Central memory CD4-positive, alpha-beta T cell (primary cell): ENCODE results near the gene LRRC55.

Experiments
- DNase-seq: peaks from one replicate; pipeline ENCODE4 v3.0.0; 2022

The LRRC55 gene

DNA sequence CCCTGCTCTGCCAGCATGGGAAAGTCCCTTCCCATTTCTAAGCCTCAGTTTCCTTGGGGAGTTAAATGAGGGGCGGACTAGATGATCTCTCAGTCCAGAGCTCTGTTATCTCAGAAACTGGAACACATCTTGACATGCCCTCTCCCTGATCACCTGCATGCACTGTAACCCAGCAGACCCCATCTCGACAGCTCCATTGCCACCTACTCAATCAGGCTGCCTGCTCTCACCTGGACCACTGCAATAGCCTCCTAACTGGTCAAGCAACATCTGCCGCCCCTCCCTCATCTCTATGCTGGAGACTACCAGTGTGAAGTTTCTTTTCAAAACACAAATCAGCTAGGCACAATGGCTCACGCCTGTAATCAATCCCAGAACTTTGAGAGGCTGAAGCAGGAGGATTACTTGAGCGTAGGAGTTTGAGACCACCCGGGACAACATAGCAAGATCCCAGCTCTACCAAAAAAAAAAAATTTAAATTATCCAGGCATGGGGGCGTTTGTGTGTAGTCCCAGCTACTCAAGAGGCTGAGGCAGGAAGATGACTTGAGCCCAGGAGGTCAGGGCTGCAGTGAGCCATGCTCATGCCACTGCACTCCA, 22.2 kb downstream of the LRRC55 start:
- DNase-seq = no peak

DNA sequence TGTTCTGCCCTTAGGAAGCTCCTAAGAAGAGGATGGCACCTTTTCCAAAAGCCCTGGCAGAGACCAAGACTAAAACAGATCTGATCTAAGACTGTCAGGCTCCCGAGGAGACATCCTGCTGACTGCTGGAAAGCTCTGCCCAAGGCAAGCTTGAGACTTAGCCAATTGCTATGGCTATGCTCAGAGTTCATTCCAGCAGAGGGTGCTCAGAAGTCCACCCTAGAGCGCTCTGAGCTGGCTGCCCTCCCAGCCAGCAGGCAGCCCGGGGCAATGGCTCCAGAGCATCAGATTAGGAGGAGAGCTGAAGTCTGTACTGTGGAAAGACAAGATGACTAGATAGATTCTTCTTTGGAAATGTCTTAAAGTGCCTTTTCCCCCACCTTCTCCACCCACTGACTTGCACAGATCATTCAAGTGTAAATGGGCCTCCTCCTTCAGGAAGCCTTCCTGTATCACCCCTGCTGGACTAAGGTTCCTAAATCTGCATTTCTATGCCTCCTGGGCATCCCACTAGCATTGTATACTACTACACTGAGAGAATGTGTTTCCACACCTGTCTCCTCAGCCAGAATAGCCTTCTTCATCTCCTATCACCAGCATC, 23.4 kb downstream of the LRRC55 start:
- DNase-seq = no peak

DNA sequence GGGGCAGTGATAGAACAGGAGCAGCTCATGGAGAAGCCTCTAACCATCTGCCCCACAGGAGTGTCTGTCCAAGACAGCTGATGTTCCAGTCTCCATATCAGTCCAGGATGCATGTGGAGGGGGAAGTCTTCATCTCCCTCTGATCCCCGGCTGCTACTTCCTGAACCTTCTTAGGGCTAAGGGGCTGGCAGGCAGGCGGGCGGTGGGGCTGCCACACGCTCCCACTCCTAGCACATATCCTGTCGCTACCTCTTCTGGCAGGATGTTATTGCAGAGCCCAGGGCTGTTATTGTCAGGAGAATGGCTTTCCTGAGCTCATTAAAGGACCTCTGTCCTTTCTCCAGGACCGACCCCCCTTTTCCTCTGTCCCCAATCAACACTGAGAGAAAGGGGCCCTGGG, 25.4 kb downstream of the LRRC55 start:
- no peak for DNase-seq

DNA sequence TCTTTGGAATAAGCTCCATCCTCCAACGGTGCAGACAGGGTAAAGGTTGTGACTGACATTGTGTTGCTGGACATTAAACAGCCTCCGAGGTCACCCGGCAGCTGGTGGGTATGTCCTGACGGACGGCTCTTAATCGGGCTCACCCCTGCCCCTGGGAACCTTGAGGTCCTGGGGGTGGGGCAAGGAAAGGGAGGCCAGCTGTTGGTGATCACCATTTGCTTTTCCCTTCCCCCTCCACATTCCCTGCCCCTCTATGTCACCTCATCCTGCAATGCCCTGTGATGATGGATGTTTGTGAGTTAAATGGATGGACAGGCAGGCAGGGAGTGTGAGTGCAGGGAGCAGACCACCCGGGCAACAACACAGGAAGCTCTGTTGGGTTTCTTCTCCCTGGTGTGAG, 29.0 kb downstream of the LRRC55 start:
- DNase-seq = no peak

DNA sequence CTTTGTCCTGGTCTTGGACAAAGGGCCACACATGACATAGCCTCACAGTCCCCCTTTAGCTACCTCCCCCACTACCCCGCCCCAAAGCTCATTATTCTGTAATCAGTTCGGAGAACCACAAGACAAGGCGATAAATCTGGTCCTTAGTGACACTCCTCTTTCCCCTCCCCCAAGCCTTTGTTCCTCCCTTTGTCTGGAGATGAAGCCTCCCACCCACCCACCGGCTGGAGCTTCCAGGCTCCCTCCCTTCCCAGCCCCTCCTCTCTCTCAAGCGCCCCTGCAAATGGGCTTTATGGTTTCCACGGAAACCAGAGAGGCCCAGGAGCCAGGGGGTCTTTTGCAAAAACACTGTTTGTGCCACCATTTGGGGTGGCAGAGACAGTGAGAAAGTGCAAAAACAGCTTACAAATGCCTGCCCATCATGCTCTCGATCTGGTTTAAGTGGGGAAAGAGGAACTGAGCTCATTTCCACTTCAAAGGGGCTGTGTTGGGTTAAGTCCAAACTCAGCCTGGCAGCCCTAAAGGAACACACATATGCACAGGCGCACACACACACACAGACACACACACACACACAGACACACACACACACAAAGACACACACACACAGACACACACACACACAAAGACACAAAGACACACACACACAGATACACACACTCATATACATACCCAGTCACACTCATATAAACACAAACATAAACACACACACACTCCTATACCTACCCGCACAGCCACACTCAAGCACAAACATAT, 31.8 kb downstream of the LRRC55 start:
- no peak for DNase-seq

DNA sequence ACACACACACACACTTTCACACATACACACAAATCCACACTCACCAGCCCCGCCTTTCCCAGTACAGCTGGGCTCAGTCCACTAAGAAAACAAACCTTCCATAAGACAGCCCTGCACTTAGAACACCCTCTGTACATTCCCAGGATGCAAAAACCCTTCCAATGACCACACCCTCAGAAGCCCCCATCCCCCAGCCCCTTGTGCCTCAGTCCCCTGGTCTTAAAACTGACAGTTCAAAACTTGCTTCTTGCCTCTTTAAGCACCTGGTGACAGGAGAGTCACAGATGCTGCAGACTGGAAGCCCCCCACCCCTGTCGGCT, 32.3 kb downstream of the LRRC55 start:
- no peak for DNase-seq

DNA sequence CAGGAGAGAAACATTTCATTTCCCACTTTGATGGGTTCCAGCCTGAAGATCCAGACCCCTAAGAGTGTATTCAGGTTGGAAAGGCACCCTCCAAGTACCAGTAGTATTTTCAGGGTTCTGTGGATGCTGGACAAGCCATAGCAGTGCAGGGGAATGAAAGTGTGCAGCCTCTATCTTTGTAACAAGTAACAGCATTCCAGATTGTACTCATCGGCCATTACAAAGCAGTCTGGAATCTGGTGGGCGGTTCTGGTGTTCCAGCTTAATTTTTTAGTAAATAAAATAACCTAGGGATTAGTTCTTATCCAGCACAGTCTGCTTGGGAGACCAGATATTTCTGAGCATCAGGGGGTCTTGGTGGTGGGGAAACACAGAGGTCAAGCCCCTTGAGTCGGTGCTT, 32.7 kb downstream of the LRRC55 start:
- DNase-seq = no peak

DNA sequence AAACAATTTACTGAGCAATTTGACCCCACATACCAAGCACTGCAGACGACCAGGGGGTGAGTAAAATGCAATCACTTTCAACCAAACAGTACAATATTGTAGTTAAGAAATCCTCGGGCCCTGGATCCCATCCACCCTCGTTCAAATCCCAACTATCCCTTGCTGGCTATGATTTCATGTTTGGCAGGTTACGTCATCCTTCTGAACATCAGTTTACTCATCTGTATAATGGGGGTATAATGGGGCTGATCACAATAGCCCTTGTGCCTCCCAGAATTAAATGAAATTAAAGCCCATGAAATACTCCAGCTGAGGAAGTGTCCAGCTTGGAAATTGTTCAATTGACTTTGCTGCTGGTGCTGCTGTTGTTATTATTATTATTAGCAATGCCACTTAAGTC, 34.7 kb downstream of the LRRC55 start:
- DNase-seq = no peak

DNA sequence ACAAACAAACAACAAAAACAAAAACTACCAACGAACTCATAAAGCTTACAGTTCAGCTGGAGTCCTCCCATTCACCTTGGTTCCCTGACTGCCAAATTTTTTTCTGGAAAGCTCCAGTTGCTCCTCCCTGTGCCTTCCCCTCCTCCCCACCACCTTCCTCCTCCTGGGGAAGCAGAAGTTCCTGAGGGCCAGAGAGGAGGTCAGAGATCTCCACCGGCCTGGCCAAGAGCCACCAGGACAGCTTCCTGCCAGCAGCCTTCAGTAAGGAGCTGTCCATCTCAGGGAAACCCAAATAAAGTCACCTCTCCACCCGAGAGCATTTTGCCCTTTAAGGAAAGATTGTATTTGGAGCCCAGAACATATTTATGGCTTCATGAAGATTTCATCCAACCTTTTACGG, 35.3 kb downstream of the LRRC55 start:
- DNase-seq = no peak

DNA sequence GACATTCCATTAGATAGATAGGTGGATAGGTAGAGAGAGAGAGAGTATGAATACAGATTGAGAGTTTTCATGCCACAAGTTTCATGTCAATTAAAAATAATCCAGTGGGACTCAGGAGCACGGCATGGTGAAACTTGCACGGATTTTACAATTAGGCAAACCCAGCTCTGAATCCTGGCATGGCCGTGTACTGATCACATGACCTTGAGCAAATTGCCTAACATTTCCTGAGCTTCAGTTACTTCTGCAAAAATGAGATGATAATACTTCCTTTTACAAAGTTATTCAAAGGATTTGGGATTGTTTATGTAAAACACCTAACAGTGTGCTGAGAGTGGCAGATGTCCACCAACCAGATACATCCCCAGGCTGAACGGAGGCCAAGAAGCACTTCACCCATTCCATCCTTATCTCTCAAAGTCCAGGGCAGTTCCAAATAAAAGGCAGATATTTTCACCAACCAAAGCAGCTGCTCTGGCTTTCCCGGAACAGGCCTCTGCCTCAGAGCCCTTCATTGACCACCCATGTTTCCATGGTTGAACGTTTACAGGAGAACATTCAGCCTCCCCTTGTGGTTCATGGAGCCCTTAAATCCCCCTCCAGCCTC, 37.4 kb downstream of the LRRC55 start:
- no peak for DNase-seq

DNA sequence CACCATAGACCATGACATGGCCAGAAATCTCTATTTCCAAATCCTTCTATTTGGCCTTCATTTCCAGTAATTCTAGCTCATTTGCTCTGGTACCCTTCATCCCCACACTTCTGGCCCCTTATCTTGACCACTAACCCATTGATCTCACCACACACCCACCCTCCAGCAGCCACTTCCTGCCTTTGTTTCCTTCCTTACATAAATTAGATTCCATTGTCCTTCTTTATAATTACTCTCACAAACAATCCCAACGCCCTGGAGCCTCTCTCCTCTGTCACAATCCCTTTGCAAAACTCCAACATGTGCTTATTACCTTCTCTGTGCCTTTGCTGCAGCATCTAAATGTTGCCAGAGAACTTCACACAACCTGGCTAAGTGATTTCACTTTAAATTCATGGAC, 40.5 kb downstream of the LRRC55 start:
- no peak for DNase-seq

DNA sequence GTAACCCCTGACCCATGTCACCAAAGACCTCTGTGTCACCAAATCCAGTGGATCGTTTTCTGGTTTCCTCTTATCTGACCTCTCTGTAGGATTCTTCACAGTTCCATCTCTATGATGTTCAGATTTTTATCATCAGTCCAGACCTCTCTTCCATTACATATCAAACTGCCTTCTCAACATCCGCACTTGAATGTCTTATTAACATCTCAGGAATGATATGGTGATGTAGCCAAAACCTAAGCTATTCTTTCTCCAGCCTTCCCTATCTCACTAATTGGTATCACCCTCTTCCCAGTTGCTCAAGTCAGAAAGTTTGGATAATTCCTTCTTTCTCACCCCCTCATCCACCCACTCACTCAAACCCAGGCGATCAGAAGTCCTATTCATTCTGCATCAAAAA, 41.8 kb downstream of the LRRC55 start:
- no peak for DNase-seq

DNA sequence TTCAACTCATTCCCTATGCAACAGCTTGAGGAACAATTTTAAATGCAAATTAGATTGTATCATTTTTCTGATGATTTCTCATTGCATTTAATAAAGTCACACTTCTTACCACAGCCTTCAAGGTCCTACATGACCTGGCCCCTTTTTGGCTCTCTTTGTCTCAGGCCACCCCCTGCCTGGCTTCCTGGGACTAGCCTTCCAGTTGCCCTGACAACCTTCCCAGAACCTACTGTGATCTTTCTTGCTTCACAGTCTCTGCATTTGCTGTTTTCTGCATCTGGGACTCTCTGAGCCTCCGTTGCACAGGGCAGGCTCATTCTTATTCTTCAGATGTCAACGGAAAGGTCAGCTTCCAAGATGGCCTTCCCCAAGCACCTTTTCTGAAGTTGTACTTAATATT, 42.4 kb downstream of the LRRC55 start:
- DNase-seq = no peak

DNA sequence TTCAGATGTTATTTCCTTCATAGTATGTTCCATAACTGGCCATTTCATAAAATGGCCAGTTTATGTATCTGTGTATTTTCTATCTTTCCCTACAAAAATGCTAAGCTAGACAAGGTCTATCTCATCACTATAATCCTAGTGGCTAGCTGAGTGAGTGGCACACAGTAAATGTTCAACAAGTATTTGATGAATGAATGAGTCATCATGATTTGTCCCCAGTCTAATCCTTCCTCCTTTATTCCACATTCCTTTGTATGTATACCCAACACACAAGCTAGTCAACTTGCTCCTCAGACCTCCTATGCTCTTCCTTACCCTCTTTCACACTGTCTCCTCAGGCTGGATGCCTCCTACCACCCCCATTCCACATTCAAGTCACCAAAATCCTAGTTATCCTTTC, 42.8 kb downstream of the LRRC55 start:
- DNase-seq = no peak

DNA sequence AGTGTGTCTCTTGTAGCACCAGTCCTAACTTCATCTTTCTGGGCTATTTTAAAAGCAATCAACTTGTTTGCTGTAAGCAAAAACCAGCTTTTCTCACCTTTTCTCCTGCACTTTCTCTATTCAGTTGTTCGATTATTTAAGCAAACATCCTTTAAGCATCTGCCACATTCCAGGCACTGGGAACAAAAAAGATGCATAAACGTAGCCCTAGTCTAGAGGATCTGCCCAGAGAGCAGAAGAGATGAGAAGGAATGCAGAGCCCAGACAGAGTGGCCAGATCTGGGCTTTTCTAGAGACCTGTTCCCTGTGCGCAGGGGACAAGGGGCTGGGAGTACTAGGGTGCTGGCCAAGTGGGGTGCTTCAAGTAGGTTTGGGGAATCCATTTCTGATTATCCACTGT, 46.8 kb downstream of the LRRC55 start:
- DNase-seq = no peak

DNA sequence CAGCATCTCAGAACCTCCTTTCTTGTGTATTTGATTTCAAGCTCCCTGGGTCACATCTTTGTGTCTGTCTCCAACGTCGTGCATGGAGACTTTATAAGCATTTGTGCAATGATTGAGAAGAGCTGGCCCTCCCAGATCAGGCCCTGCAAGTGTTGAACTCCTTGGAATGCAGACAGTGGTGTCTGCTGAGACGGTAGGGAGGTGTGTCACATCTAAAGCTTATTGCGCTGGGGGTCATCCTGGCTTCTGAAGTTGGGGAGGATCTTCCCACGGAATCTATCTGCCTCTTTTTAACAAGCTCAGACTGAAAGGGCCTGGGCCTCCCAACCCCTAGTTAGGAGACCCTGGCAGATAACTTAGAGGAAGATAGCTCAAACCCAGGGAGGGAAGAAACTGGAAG, 48.6 kb downstream of the LRRC55 start:
- DNase-seq = no peak

DNA sequence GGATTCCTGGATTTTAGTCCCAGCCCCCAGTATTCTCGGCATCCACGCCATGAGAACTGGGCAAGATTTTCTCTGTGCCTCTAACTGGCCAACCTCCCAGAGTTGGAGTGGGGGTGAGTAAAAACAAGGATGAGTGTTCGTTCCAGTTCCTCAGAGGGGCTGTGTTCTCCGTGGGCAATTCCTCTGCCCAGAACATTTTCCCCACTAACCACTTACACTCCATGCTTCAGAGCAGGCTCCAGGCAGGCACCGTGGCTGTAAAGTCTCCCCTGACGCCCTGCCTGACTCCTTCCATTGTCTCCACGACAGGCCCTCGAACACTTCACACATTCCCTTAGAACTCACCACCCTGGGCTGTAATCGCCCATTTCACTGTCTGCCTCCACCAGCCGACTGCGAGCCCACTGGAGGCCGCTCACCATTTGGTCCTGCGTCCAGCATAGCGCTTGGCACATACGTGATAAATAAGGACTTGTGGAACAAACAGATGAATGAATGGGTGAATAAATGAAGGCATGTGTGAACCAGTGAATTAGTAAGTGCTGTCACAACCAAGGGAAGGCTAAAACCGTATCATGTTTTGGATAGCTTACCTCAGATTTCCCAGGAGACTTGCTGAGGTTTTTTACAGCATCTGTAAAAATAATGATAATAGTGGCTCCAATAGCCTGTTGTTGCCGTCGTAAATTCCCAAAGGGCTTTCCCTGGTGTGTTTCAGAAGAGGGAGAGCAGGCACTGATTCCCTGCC, 49.2 kb downstream of the LRRC55 start:
- no peak for DNase-seq

DNA sequence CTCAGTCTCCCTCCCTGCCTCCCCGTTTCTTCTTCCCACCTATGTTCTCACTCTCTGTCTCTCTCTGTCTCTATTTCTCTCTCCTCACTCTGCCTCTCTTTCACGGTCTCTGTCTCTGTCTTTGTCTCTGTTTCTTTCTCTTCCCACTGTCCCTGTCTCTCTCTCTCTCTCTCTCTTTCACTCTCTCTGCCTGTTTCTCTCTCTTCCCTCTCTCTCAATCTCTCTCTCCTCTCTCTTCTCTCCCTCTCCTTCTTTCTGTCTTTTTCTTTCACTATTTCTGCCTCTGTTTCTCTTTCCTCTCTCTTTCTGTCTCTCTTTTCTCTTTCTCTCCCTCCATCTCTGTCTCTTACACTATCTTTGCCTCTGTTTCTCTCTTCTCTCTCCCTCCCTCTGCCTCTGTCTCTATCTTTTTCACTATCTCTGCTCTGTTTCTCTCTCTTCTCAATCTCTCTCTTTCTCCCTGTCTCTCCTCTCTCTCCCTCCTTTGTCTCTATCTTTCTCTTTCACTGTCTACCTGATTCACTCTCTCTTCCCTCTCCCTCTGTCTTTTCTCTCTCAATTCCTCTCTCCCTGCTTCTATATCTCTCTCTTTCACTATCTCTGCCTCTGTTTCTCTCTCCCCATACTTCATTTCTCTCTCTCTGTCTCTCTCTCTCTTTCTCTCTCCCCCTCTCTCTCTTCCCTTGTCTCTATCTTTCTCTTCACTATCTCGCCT, 49.9 kb downstream of the LRRC55 start:
- DNase-seq = no peak

DNA sequence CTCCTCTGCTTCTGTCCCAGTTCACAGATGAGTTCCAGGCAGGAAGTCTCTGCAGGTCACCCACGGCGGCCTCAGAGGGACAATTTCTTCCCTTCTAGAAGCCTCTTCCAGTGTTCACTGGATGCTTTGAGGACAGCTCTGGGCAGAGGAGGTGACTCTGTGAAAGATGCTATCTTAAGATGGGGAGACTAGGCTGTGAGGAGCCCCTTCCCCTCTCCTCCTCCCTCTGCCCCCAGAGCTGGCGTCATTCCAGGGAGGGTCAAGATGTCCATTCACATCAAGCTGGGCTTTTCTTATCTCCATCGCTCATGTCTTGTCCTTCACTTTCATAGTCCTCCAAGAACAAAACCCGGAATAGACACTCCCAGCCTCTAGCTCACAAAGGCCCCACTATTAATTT, 51.9 kb downstream of the LRRC55 start:
- DNase-seq = no peak

DNA sequence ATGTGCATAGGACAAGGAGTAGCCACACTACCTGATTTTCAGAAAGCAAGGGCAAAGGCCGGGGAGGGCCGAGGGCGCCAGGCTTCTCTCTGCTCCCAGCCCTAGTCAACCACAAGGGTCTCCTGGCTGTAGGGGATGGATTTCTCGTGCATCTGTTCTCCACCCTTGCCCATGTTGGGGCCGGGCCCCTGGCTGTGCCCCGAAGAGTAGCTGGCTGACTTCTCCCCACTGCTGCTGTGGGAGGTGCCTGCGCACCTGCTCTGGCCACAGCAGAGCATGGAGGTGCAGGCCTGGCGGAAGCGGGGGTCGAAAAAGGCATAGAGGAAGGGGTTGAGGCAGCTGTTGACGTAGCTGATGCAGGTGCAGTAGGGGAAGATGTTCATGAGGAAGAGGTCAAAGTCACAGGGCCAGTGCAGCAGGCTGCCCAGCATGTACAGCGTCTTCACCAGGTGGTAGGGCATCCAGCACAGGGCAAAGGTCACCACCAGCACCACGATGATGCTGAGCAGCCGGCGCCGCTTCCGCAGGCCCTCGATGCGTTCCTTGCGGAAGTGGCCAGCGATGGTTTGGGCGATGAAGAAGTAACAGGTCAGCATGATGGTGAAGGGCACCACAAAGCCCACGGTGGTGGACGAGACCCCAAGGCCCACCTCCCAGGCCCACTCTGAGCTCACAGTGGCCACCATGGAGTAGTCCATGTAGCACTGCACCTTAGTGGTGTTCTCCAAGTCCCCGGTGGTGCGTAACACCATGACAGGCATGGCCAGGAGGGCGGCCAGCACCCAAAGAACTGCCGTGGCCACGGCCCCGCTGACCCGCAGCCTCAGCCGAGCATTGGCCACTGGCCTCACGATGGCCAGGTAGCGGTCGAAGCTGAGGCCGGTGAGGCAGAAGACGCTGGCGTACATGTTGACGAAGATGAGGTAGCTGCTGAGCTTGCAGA, 54.3 kb downstream of the LRRC55 start:
- DNase-seq = no peak

DNA sequence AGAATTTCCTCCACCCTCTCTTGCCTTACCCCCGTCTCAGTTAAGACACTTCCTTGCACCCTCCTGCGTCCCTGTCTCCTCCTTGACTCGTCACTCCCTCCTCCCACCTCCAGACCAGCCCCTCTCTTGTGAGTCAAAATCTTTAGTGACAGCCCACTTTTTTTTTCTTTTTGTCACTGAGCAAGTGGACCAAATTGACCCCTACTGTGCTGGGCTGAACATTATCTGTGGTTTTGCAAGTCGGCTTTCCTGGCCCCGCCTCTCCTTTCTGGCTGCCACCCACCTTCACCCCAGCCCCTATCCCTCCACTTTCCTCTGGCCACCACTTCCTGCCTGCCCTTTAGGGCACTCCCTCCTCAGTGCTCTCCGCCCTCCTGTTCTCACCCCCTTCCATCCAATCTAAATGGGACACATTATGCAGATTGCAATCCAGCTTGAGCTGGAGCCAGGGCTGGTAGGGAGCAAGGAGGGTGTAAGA, 55.5 kb downstream of the LRRC55 start, which contains the start of gene APLNR:
Gene APLNR, minus strand, starts transcription at position 47 of the 478 bp plus-strand sequence. CDS start 246 bp downstream, outside the sequence.
- no peak for DNase-seq
